Gastrocnemius medialis (tissue), 4 donors: ENCODE results near the gene NRG3. TPM values are rescaled to one million over a fixed set of nuclear protein-coding genes. Genes with fewer than 3 reads are reported as not detected.

ENCODE experiments used
- ATAC-seq, 2 donors: fragments of 150-250 bp; one replicate each; pipeline ENCODE4 v1.9.1; 2016
- DNase-seq, 2 donors: peaks; one replicate each; pipeline ENCODE4 v3.0.0-alpha.2; 2019
- H3K27ac ChIP-seq, 4 donors: fragments of 200-600 bp; sonication (generic); 1 replicate in 1 of 4; 2 replicates in 3 of 4; pipeline ENCODE4 v1.5.1; 2016 to 2018; ENCODE audit warnings: mild to moderate bottlenecking in 2 of 4, moderate library complexity in 1 of 4
- H3K27me3 ChIP-seq, 3 donors: fragments of 200-600 bp; sonication (generic) in 2 of 3; 1 replicate in 1 of 3; 2 replicates in 2 of 3; pipeline versions ENCODE4 v1.5.1 to v1.6.0; 2016 to 2019; ENCODE audit warnings: mild to moderate bottlenecking in 1 of 3, moderate library complexity in 1 of 3
- H3K36me3 ChIP-seq, 2 donors: fragments of 200-600 bp; sonication (generic) in 1 of 2; one replicate each; pipeline ENCODE4 v1.5.1; 2017 to 2018
- H3K4me1 ChIP-seq, 2 donors: fragments of 200-600 bp; sonication (generic) in 1 of 2; one replicate each; pipeline ENCODE4 v1.5.1; 2016 to 2017; ENCODE audit warnings: mild to moderate bottlenecking in 2 of 2
- H3K4me3 ChIP-seq, 4 donors: fragments of 200-600 bp; sonication (generic) in 3 of 4; 1 replicate in 1 of 4; 2 replicates in 3 of 4; pipeline ENCODE4 v1.5.1; 2016 to 2019; ENCODE audit warnings: mild to moderate bottlenecking in 2 of 4
- H3K9me3 ChIP-seq, 3 donors: fragments of 200-600 bp; sonication (generic) in 2 of 3; 1 replicate in 1 of 3; 2 replicates in 2 of 3; pipeline ENCODE4 v1.5.1; 2016 to 2019
- POLR2A ChIP-seq, 2 donors: fragments of 450-650 bp; IDR thresholded peaks; one replicate each; pipeline ENCODE4 v1.6.1; 2017; ENCODE audit warnings: antibody characterized with exemption in 2 of 2, mild to moderate bottlenecking in 2 of 2, moderate library complexity in 2 of 2
- in situ Hi-C, 4 donors: fragments of 200-750 bp; cut with MboI; loops; one replicate each; pipeline versions ENCODE4 v1.15.0 to v1.8.0; 2017; ENCODE audit warnings: low sequenced_read_pairs in 4 of 4
- intact Hi-C: fragments of 100-400 bp; cut with DNase I; formaldehyde crosslinking; loops from one replicate; pipeline ENCODE4 v1.15.1; 2023; ENCODE audit warnings: low total_unique reads
- total RNA-seq, 4 donors: library from RNA; depleted of rRNA; stranded (reverse); fragments of >200 nt; gene quantifications; one replicate each; pipeline versions ENCODE4 v1.1.0 to v1.2.3, GENCODE V29; 2016
- TF ChIP-seq, protein P1 (sequence below), 5 experiments: fragments of 450-650 bp in 3 of 5; fragments of 200-600 bp in 2 of 5; sonication (generic) in 2 of 5; IDR thresholded peaks in 4 of 5; conservative IDR thresholded peaks in 1 of 5; 1 replicate in 4 of 5; 2 replicates in 1 of 5; pipeline ENCODE4 v1.5.1; 2016 to 2019; ENCODE audit warnings: antibody characterized with exemption in 5 of 5, mild to moderate bottlenecking in 3 of 5, moderate library complexity in 3 of 5

NRG3 gene
- total RNA-seq, 4 donors from 2014 or later = not detected

DNA sequence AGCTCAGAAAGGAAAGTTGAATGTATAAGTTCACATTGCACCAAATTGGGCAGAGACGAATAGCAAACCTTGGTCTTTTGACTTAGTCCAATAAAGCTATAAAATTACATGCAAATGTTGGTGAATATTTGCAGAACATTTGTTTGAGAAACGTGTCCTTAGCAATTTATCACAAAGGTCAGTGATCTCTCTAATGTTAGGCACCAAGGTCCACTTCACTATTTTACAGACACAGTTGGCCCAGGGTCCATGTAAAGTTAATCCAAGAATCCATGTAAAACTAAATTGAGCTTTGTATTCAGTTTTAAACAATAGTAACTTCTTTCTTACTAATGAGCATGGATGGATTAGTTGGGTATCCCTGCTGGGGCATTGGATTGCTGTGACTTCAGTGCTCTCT, 617.7 kb downstream of the NRG3 start:
- Histone ChIP-seq H3K27ac (no peak overlapping the region), H3K4me3 (no peak overlapping the region), H3K27me3 (no peaks in the 10 kb centered on the region), H3K9me3 (no peaks in the 10 kb centered on the region), H3K36me3 (no peaks in the 10 kb centered on the region), H3K4me1 (no peaks in the 10 kb centered on the region)
- intact Hi-C loops (no loop called here), in situ Hi-C loops (no loop called here)
- DNase-seq (no peak), ATAC-seq (no peak)
- TF ChIP-seq, protein P1, sequence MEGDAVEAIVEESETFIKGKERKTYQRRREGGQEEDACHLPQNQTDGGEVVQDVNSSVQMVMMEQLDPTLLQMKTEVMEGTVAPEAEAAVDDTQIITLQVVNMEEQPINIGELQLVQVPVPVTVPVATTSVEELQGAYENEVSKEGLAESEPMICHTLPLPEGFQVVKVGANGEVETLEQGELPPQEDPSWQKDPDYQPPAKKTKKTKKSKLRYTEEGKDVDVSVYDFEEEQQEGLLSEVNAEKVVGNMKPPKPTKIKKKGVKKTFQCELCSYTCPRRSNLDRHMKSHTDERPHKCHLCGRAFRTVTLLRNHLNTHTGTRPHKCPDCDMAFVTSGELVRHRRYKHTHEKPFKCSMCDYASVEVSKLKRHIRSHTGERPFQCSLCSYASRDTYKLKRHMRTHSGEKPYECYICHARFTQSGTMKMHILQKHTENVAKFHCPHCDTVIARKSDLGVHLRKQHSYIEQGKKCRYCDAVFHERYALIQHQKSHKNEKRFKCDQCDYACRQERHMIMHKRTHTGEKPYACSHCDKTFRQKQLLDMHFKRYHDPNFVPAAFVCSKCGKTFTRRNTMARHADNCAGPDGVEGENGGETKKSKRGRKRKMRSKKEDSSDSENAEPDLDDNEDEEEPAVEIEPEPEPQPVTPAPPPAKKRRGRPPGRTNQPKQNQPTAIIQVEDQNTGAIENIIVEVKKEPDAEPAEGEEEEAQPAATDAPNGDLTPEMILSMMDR (IDR thresholded peaks at IDR 0.05 in 4 of 5, conservative IDR thresholded peaks at IDR 0.05 in 1 of 5) = no peak
- no peak for TF ChIP-seq POLR2A (IDR thresholded peaks at IDR 0.05)

DNA sequence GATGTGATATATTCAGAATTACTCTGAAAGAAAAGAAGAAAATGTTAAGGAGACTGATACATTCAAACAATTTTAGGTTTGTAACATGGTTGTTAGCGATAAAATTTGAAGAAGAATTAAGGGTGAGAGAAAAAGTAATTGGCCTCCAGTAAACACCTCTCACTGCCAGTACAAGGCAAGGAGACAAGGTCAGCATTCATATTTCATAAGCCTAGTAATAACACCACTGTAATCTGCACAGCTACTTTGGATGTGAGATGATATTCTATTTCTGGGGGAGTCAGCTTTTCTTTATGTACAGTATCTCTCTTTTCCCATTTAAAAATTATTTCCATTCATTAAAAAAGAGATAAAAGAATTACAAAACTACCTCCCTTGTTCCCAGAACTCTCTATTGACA, 621.1 kb downstream of the NRG3 start:
- intact Hi-C loops (no loop called here), in situ Hi-C loops (no loop called here)
- H3K4me3 ChIP-seq = no peak overlapping the region
- ATAC-seq (no peak), DNase-seq (no peak)
- H3K4me1 ChIP-seq = no peaks in the 10 kb centered on the region
- no peaks in the 10 kb centered on the region for H3K36me3 ChIP-seq
- no peak overlapping the region for H3K27ac ChIP-seq
- H3K9me3 ChIP-seq = no peaks in the 10 kb centered on the region
- TF ChIP-seq POLR2A (IDR thresholded peaks at IDR 0.05) = no peak
- TF ChIP-seq, protein P1 (IDR thresholded peaks at IDR 0.05 in 4 of 5, conservative IDR thresholded peaks at IDR 0.05 in 1 of 5) = no peak
- H3K27me3 ChIP-seq = no peaks in the 10 kb centered on the region

DNA sequence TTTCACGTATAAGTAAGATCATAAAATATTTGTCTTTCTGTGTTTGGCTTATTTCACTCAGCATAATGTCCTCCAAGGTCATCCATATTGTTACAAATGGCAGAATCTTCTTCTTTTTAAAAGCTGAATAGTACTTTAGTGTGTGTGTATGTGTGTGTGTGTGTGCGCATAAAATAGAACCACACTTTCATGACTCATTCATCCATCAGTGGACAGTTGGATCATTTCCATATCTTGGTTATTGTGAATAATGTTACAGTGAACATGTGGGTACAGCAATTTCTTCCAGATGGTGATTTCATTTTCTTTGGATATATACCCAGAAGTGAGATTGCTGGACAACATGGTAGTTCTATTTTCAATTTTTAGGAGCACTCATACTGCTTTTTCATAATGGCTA, 622.4 kb downstream of the NRG3 start:
- Histone ChIP-seq H3K4me1 (no peaks in the 10 kb centered on the region), H3K4me3 (no peak overlapping the region), H3K27me3 (no peaks in the 10 kb centered on the region), H3K36me3 (no peaks in the 10 kb centered on the region), H3K27ac (no peak overlapping the region), H3K9me3 (no peaks in the 10 kb centered on the region)
- TF ChIP-seq, protein P1 (IDR thresholded peaks at IDR 0.05 in 4 of 5, conservative IDR thresholded peaks at IDR 0.05 in 1 of 5) = no peak
- TF ChIP-seq POLR2A (IDR thresholded peaks at IDR 0.05) = no peak
- intact Hi-C loops (no loop called here), in situ Hi-C loops (no loop called here)
- no peak for ATAC-seq
- DNase-seq = no peak

DNA sequence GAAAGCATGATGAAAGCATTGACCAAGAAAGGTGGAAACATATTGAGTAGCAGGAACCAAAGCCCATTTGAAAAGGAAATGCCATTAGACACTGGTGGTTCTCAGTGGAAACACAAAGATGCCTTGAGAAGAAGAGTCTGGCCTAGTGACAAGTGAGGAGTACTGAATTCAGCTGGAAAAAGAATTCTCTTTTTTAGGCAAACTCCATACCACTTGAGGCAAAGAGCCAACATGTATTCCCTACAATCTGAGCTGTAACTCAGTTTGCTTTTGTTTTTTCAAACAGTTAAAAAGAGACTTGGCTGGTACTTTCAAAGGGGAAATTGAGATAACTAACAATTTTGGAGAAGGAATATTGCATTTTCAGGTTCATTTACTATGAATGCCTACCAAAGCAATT, 624.0 kb downstream of the NRG3 start:
- Histone ChIP-seq H3K36me3 (no peaks in the 10 kb centered on the region), H3K9me3 (no peaks in the 10 kb centered on the region), H3K27me3 (no peaks in the 10 kb centered on the region), H3K4me3 (no peak overlapping the region), H3K4me1 (no peaks in the 10 kb centered on the region), H3K27ac (no peak overlapping the region)
- no peak for ATAC-seq
- in situ Hi-C loops (no loop called here), intact Hi-C loops (no loop called here)
- no peak for TF ChIP-seq POLR2A (IDR thresholded peaks at IDR 0.05)
- TF ChIP-seq, protein P1 (IDR thresholded peaks at IDR 0.05 in 4 of 5, conservative IDR thresholded peaks at IDR 0.05 in 1 of 5) = no peak
- no peak for DNase-seq

DNA sequence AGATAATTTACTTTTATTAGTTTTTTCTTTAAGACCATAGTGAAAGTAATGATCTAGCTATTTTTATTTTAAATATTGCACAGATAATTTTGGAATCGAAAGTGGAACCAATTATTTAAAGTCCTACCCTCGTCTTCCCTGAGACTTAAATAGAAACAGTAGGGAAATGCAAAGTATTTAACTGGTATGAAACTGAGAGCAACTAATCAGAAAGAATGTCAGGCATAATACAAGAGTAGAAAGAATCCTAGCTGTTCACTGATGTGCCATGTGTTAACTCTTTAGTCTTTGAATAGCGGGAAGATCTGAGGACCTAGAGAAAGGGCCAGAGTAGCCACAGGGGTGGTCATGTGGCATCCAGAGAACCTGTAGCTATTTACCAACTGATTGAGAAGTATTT, 630.0 kb downstream of the NRG3 start:
- H3K27me3 ChIP-seq = no peaks in the 10 kb centered on the region
- in situ Hi-C loops = no loop called here
- no peaks in the 10 kb centered on the region for H3K9me3 ChIP-seq
- DNase-seq = no peak
- H3K4me3 ChIP-seq = no peak overlapping the region
- no peak for ATAC-seq
- H3K4me1 ChIP-seq = no peaks in the 10 kb centered on the region
- TF ChIP-seq, protein P1 (IDR thresholded peaks at IDR 0.05 in 4 of 5, conservative IDR thresholded peaks at IDR 0.05 in 1 of 5) = no peak
- TF ChIP-seq POLR2A (IDR thresholded peaks at IDR 0.05) = no peak
- intact Hi-C loops = no loop called here
- no peak overlapping the region for H3K27ac ChIP-seq
- H3K36me3 ChIP-seq = no peaks in the 10 kb centered on the region
